ENCODE data around the gene ARHGEF7. TPM values are rescaled to one million over a fixed set of nuclear protein-coding genes. Genes with fewer than 3 reads are reported as not detected.

Gene ARHGEF7
- total RNA-seq, 1 experiment from 2014 or later: 72.5 TPM

GRCh38 chr13:111090169-111090568 lies 24.9 kb upstream of the ARHGEF7 start:
- Histone ChIP-seq H3K4me3 (no peak overlapping the region), H3K9me3 (replicated peaks) (no peaks in the 10 kb centered on the region), H3K4me1 (replicated peaks) (no peaks in the 10 kb centered on the region), H3K36me3 (no peaks in the 10 kb centered on the region), H3K27me3 (replicated peaks) (peaks cover 15% of the 10 kb centered on the region; the same call in 1 of the 2 replicates), H3K27ac (no peak overlapping the region)
- no peak for DNase-seq (ENCODE audit: low read depth in 1 of 2, low spot score in 2 of 2)

GRCh38 chr13:111092685-111093084 lies 22.4 kb upstream of the ARHGEF7 start:
- Histone ChIP-seq H3K27ac (no peak overlapping the region), H3K36me3 (no peaks in the 10 kb centered on the region), H3K27me3 (replicated peaks) (peaks cover 32% of the 10 kb centered on the region), H3K4me1 (replicated peaks) (no peaks in the 10 kb centered on the region), H3K9me3 (replicated peaks) (no peaks in the 10 kb centered on the region), H3K4me3 (no peak overlapping the region)
- no peak for DNase-seq (ENCODE audit: low read depth in 1 of 2, low spot score in 2 of 2)

GRCh38 chr13:111093136-111093535 lies 22.0 kb upstream of the ARHGEF7 start:
- H3K27ac ChIP-seq: no peak overlapping the region
- DNase-seq (ENCODE audit: low read depth in 1 of 2, low spot score in 2 of 2): no peak
- no peaks in the 10 kb centered on the region for H3K9me3 ChIP-seq (replicated peaks)
- no peaks in the 10 kb centered on the region for H3K36me3 ChIP-seq
- no peaks in the 10 kb centered on the region for H3K4me1 ChIP-seq (replicated peaks)
- H3K4me3 ChIP-seq: no peak overlapping the region
- peaks cover 32% of the 10 kb centered on the region for H3K27me3 ChIP-seq (replicated peaks)

GRCh38 chr13:111093634-111094033 lies 21.5 kb upstream of the ARHGEF7 start:
- H3K27me3 ChIP-seq (replicated peaks): peaks cover 37% of the 10 kb centered on the region
- DNase-seq (ENCODE audit: low read depth in 1 of 2, low spot score in 2 of 2): no peak
- H3K36me3 ChIP-seq: no peaks in the 10 kb centered on the region

GRCh38 chr13:111095031-111095840 lies 19.9 kb upstream of the ARHGEF7 start:
- peak in 1 of 2 experiments; percentile 33 for DNase-seq (ENCODE audit: low read depth in 1 of 2, low spot score in 2 of 2)
- Histone ChIP-seq H3K9me3 (replicated peaks) (no peaks in the 10 kb centered on the region), H3K36me3 (no peaks in the 10 kb centered on the region), H3K27ac (no peak overlapping the region), H3K27me3 (replicated peaks) (peaks cover 38% of the 10 kb centered on the region), H3K4me1 (replicated peaks) (no peaks in the 10 kb centered on the region), H3K4me3 (no peak overlapping the region)

More at GRCh38 chr13:111093634-111094033, 21.5 kb upstream of the ARHGEF7 start:
- Histone ChIP-seq H3K9me3 (replicated peaks) (no peaks in the 10 kb centered on the region), H3K4me3 (no peak overlapping the region), H3K27ac (no peak overlapping the region), H3K4me1 (replicated peaks) (no peaks in the 10 kb centered on the region)

GRCh38 chr13:111095911-111096501 lies 19.1 kb upstream of the ARHGEF7 start:
- no peak overlapping the region for H3K4me3 ChIP-seq
- H3K9me3 ChIP-seq (replicated peaks): no peaks in the 10 kb centered on the region
- no peak overlapping the region for H3K27ac ChIP-seq
- no peaks in the 10 kb centered on the region for H3K4me1 ChIP-seq (replicated peaks)
- peaks cover 35% of the 10 kb centered on the region for H3K27me3 ChIP-seq (replicated peaks)
- DNase-seq (ENCODE audit: low read depth in 1 of 2, low spot score in 2 of 2): peak in 1 of 2 experiments; percentile 1
- H3K36me3 ChIP-seq: no peaks in the 10 kb centered on the region

- Histone ChIP-seq H3K27ac (no peak overlapping the region), H3K4me1 (replicated peaks) (no peaks in the 10 kb centered on the region), H3K4me3 (no peak overlapping the region), H3K27me3 (replicated peaks) (peaks cover 35% of the 10 kb centered on the region), H3K9me3 (replicated peaks) (peaks cover 8% of the 10 kb centered on the region), H3K36me3 (no peaks in the 10 kb centered on the region)
- DNase-seq (ENCODE audit: low read depth in 1 of 2, low spot score in 2 of 2): no peak
These were observed 15.8 kb upstream of the ARHGEF7 start for GRCh38 chr13:111099290-111099689.

GRCh38 chr13:111110054-111110453 lies 5.1 kb upstream of the ARHGEF7 start:
- Histone ChIP-seq H3K27me3 (replicated peaks) (peaks cover 36% of the 10 kb centered on the region), H3K9me3 (replicated peaks) (peaks cover 11% of the 10 kb centered on the region; the same call in 1 of the 2 replicates), H3K36me3 (no peaks in the 10 kb centered on the region)

GRCh38 chr13:111111376-111111937 lies 3.7 kb upstream of the ARHGEF7 start:
- H3K9me3 ChIP-seq (replicated peaks): peaks cover 14% of the 10 kb centered on the region; the same call in 1 of the 2 replicates
- no peak overlapping the region for H3K4me3 ChIP-seq
- peaks cover 40% of the 10 kb centered on the region for H3K27me3 ChIP-seq (replicated peaks)
- peaks cover 15% of the 10 kb centered on the region for H3K4me1 ChIP-seq (replicated peaks)
- H3K36me3 ChIP-seq: no peaks in the 10 kb centered on the region
- H3K27ac ChIP-seq: no peak overlapping the region
- peak; percentile 38 to 70 for DNase-seq (ENCODE audit: low read depth in 1 of 2, low spot score in 2 of 2)

More at GRCh38 chr13:111110054-111110453, 5.1 kb upstream of the ARHGEF7 start:
- peaks cover 7% of the 10 kb centered on the region for H3K4me1 ChIP-seq (replicated peaks)
- H3K27ac ChIP-seq: no peak overlapping the region
- no peak overlapping the region for H3K4me3 ChIP-seq
- DNase-seq (ENCODE audit: low read depth in 1 of 2, low spot score in 2 of 2): peak; percentile 44 to 67

GRCh38 chr13:111112196-111112595 lies 2.9 kb upstream of the ARHGEF7 start:
- no peaks in the 10 kb centered on the region for H3K36me3 ChIP-seq
- H3K4me3 ChIP-seq: no peak overlapping the region
- peaks cover 48% of the 10 kb centered on the region for H3K27me3 ChIP-seq (replicated peaks)
- peaks cover 14% of the 10 kb centered on the region; the same call in 1 of the 2 replicates for H3K9me3 ChIP-seq (replicated peaks)
- peak; percentile 45 to 72 for DNase-seq (ENCODE audit: low read depth in 1 of 2, low spot score in 2 of 2)
- H3K27ac ChIP-seq: no peak overlapping the region
- peaks cover 20% of the 10 kb centered on the region for H3K4me1 ChIP-seq (replicated peaks)

GRCh38 chr13:111114362-111115060 lies 599 bp upstream of the ARHGEF7 start:
- peaks cover 20% of the 10 kb centered on the region for H3K4me1 ChIP-seq (replicated peaks)
- peaks cover 5% of the 10 kb centered on the region for H3K36me3 ChIP-seq
- peaks cover 67% of the 10 kb centered on the region for H3K27me3 ChIP-seq (replicated peaks)
- peaks cover 14% of the 10 kb centered on the region; the same call in 1 of the 2 replicates for H3K9me3 ChIP-seq (replicated peaks)
- H3K4me3 ChIP-seq: peak overlapping the region; percentile 54
- peak; percentile 92 to 93 for DNase-seq (ENCODE audit: low read depth in 1 of 2, low spot score in 2 of 2)
- peak overlapping the region; percentile 18 for H3K27ac ChIP-seq

GRCh38 chr13:111115965-111116521 lies 933 bp downstream of the ARHGEF7 start:
- Histone ChIP-seq H3K4me1 (replicated peaks) (peaks cover 20% of the 10 kb centered on the region), H3K27ac (peak overlapping the region; percentile 5), H3K27me3 (replicated peaks) (peaks cover 62% of the 10 kb centered on the region), H3K9me3 (replicated peaks) (peaks cover 3% of the 10 kb centered on the region; the same call in 1 of the 2 replicates), H3K36me3 (peaks cover 11% of the 10 kb centered on the region), H3K4me3 (peak overlapping the region; percentile 54)
- peak; percentile 95 to 98 for DNase-seq (ENCODE audit: low read depth in 1 of 2, low spot score in 2 of 2)

GRCh38 chr13:111116856-111117255 lies 1.7 kb downstream of the ARHGEF7 start:
- no peak overlapping the region for H3K27ac ChIP-seq

More at GRCh38 chr13:111116856-111117255, 1.7 kb downstream of the ARHGEF7 start:
- Histone ChIP-seq H3K27me3 (replicated peaks) (peaks cover 60% of the 10 kb centered on the region), H3K9me3 (replicated peaks) (0 out of 2 replicates have a peak, but pooled peaks cover 2% of the 10 kb centered on the region), H3K36me3 (peaks cover 11% of the 10 kb centered on the region), H3K4me3 (no peak overlapping the region), H3K4me1 (replicated peaks) (peaks cover 20% of the 10 kb centered on the region)
- peak in 1 of 2 experiments; percentile 64 for DNase-seq (ENCODE audit: low read depth in 1 of 2, low spot score in 2 of 2)
